Natural killer cell (primary cell): ENCODE measurements around the gene MCM3AP. TPM values are rescaled to one million over a fixed set of nuclear protein-coding genes. Genes with fewer than 3 reads are reported as not detected.

Experiments used
- ATAC-seq, 3 donors: fragments of 150-1000 bp in 2 of 3; fragments of 200-7000 bp in 1 of 3; cut with Tn5 transposase; 1 replicate in 1 of 3; 2 replicates in 2 of 3; pipeline ENCODE4 v1.10.0; 2021; ENCODE audit warnings: mild to moderate bottlenecking in 2 of 3, moderate library complexity in 2 of 3
- DNase-seq, 2 donors: peaks; one replicate each; pipeline versions ENCODE4 v3.0.0 to v3.0.0-alpha.2; 2013 to 2021; ENCODE audit warnings: mixed read lengths in 1 of 2
- H3K27ac ChIP-seq: one replicate; pipeline ENCODE4 v1.5.1; 2013; ENCODE audit warnings: mild to moderate bottlenecking, low read length
- H3K27me3 ChIP-seq: one replicate; pipeline ENCODE4 v1.6.1; 2013; ENCODE audit warnings: low read length; ENCODE audit not compliant: control insufficient read depth, insufficient read depth
- H3K36me3 ChIP-seq: one replicate; pipeline ENCODE4 v1.6.1; 2013; ENCODE audit warnings: low read length; ENCODE audit not compliant: control insufficient read depth, insufficient read depth
- H3K4me1 ChIP-seq: one replicate; pipeline ENCODE4 v1.6.1; 2013; ENCODE audit warnings: low read length; ENCODE audit not compliant: control insufficient read depth, insufficient read depth
- H3K4me3 ChIP-seq: one replicate; pipeline ENCODE4 v1.5.1; 2013; ENCODE audit warnings: low read length
- H3K9me3 ChIP-seq: one replicate; pipeline ENCODE4 v1.6.1; 2013; ENCODE audit warnings: low read length; ENCODE audit not compliant: control insufficient read depth, insufficient read depth
- H3K27ac Mint-ChIP-seq, 2 donors: one replicate each; pipeline ENCODE4 v1.8.0; 2022; ENCODE audit warnings: mild to moderate bottlenecking in 2 of 2, mixed read lengths in 2 of 2, moderate library complexity in 1 of 2
- H3K27me3 Mint-ChIP-seq, 2 donors: one replicate each; pipeline ENCODE4 v1.8.0; 2022; ENCODE audit warnings: low read depth in 2 of 2, mixed read lengths in 2 of 2
- H3K36me3 Mint-ChIP-seq: one replicate; pipeline ENCODE4 v1.8.0; 2022; ENCODE audit warnings: mixed read lengths
- H3K4me1 Mint-ChIP-seq, 2 donors: one replicate each; pipeline ENCODE4 v1.8.0; 2022; ENCODE audit warnings: mixed read lengths in 2 of 2
- H3K4me3 Mint-ChIP-seq: one replicate; pipeline ENCODE4 v1.8.0; 2022; ENCODE audit warnings: mild to moderate bottlenecking, moderate library complexity, mixed read lengths
- H3K9me3 Mint-ChIP-seq, 2 donors: one replicate each; pipeline ENCODE4 v1.8.0; 2022; ENCODE audit warnings: mixed read lengths in 2 of 2
- CTCF ChIP-seq: fragments of 200-600 bp; IDR thresholded peaks from one replicate; pipeline ENCODE4 v1.8.0; 2022; ENCODE audit warnings: antibody characterized with exemption
- WGBS: methylation state at CpG from one replicate; pipeline ENCODE4 v1.1.7; 2013; ENCODE audit warnings: missing lambda C conversion rate; ENCODE audit not compliant: insufficient coverage; 5-methylcytosine and 5-hydroxymethylcytosine counted together
- intact Hi-C: fragments of 100-400 bp; cut with micrococcal nuclease; formaldehyde crosslinking; loops from one replicate; pipeline ENCODE4 v1.14.2; 2022
- total RNA-seq, 4 donors: library from RNA; stranded (reverse); fragments of 120-200 nt in 1 of 4; gene quantifications; one replicate each; pipeline versions ENCODE4 v1.2.3 to v1.2.4, GENCODE V29; 2013 to 2022

MCM3AP gene
- total RNA-seq, 3 donors from 2014 or later (not counting 1 experiment from before 2014, with no cell fraction given), result 143 to 172 (median 159) TPM

GRCh38 chr21:46191257-46191685 lies 94.1 kb downstream of the MCM3AP start:
- WGBS, result 91% methylated on average over 4 of the region's 4 CpGs
- intact Hi-C loops, result no loop called here
- Histone ChIP-seq H3K36me3 (peaks cover 27% of the 10 kb centered on the region), H3K4me1 (no peaks in the 10 kb centered on the region), H3K9me3 (no peaks in the 10 kb centered on the region), H3K27me3 (no peaks in the 10 kb centered on the region), H3K4me3 (no peak overlapping the region), H3K27ac (no peak overlapping the region)
- Mint-ChIP-seq H3K9me3 (no peaks in the 10 kb centered on the region), H3K27me3 (no peaks in the 10 kb centered on the region), H3K27ac (peak overlapping the region in 1 of 2 donors; percentile 18), H3K4me1 (no peaks in the 10 kb centered on the region), H3K4me3 (no peak overlapping the region), H3K36me3 (no peaks in the 10 kb centered on the region)
- TF ChIP-seq CTCF, result no peak
- no peak for DNase-seq
- ATAC-seq, result no peak

GRCh38 chr21:46190491-46191131 lies 94.8 kb downstream of the MCM3AP start:
- no peak overlapping the region for H3K27ac ChIP-seq
- no peaks in the 10 kb centered on the region for H3K9me3 ChIP-seq
- intact Hi-C loops, result no loop called here
- DNase-seq (no peak), ATAC-seq (no peak)
- Mint-ChIP-seq H3K9me3 (no peaks in the 10 kb centered on the region), H3K4me3 (no peak overlapping the region), H3K4me1 (no peaks in the 10 kb centered on the region), H3K27me3 (no peaks in the 10 kb centered on the region), H3K36me3 (no peaks in the 10 kb centered on the region), H3K27ac (peak overlapping the region in 1 of 2 donors; percentile 18)
- no peaks in the 10 kb centered on the region for H3K27me3 ChIP-seq
- 94% methylated on average over 15 of the region's 15 CpGs for WGBS
- H3K36me3 ChIP-seq, result peaks cover 21% of the 10 kb centered on the region
- H3K4me3 ChIP-seq, result no peak overlapping the region
- H3K4me1 ChIP-seq, result no peaks in the 10 kb centered on the region
- no peak for TF ChIP-seq CTCF

- 96% methylated on average over 14 of the region's 14 CpGs for WGBS
- H3K4me1 ChIP-seq, result peaks cover 3% of the 10 kb centered on the region
- Mint-ChIP-seq H3K4me1 (no peaks in the 10 kb centered on the region), H3K9me3 (no peaks in the 10 kb centered on the region), H3K4me3 (no peak overlapping the region), H3K27ac (no peak overlapping the region), H3K27me3 (no peaks in the 10 kb centered on the region), H3K36me3 (no peaks in the 10 kb centered on the region)
- no peaks in the 10 kb centered on the region for H3K27me3 ChIP-seq
- intact Hi-C loops, result no loop called here
- no peak for TF ChIP-seq CTCF
- H3K9me3 ChIP-seq, result no peaks in the 10 kb centered on the region
- DNase-seq (no peak), ATAC-seq (no peak)
- no peak overlapping the region for H3K4me3 ChIP-seq
- peaks cover 15% of the 10 kb centered on the region for H3K36me3 ChIP-seq
- H3K27ac ChIP-seq, result no peak overlapping the region
Measured at GRCh38 chr21:46189959-46190490, 95.4 kb downstream of the MCM3AP start.
